AG09309 (cell line): ENCODE results near the gene HSPA4L.

Experiments used
- DNase-seq: peaks from one replicate; pipeline ENCODE4 v3.0.0-alpha.2; 2010; ENCODE audit warnings: low read depth
- H3K4me3 ChIP-seq: 2 replicates; pipeline ENCODE4 v1.5.1; 2011; ENCODE audit warnings: mild to moderate bottlenecking, low read depth, low read length, moderate library complexity; ENCODE audit not compliant: control insufficient read depth
- CTCF ChIP-seq: IDR thresholded peaks from 2 replicates; pipeline ENCODE4 v1.5.1; 2011; ENCODE audit warnings: mild to moderate bottlenecking, low read depth, low read length, inconsistent platforms; ENCODE audit not compliant: insufficient read depth, control insufficient read depth; ENCODE audit errors: missing control alignments

The HSPA4L gene

DNA sequence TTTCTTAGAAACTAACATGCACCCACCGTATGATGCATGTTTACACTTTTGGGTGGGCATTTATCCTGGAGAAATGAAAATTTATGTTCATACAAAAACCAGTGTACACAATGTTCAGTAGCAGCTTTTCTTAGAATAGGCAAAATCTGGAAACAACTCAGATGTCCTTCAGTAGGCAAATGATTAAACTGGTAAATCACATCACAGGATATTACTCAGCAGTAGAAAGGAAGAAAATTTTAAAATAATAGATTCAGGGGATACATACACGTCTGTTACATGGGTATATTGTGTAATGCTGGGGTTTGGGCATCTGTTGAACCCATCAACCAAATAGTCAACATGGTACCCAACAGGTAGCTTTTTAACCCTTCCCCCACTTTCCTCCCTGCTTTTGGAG lies 25.2 kb upstream of the HSPA4L start:
- no peak overlapping the region for H3K4me3 ChIP-seq
- no peak for DNase-seq
- TF ChIP-seq CTCF, result no peak

DNA sequence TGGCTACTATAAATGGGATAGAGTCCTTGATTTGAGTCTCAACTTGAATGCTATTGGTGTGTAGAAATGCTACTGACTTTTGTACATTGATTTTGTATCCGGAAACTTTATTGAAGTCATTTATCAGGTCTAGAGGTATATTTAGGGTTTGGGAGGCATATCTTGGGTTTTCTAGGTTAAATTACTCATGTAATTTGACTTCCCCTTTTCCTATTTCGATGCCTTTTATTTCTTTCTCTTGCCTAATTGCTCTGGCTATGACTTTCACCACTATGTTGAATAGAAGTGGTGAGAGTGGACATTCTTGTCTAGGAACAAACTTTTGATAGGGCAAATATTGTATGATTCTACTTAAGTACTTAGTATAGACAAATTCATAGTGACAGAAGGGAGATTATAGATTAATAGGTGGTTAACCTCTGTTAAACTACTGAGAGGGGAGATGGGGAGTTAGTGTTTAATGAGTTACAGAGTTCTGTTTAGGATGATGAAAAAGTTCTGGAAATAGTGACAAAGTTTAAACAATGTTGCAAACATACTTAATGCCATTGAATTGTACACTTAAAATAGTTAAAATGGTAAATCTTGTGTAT lies 22.8 kb upstream of the HSPA4L start:
- DNase-seq, result no peak
- no peak overlapping the region for H3K4me3 ChIP-seq

GRCh38 chr4:127759893-127760292 lies 22.2 kb upstream of the HSPA4L start:
- H3K4me3 ChIP-seq, result no peak overlapping the region
- DNase-seq, result no peak
- TF ChIP-seq CTCF, result no peak

More for the DNA sequence above, 22.8 kb upstream of the HSPA4L start:
- no peak for TF ChIP-seq CTCF

GRCh38 chr4:127771535-127772275 lies 10.4 kb upstream of the HSPA4L start:
- DNase-seq, result no peak
- TF ChIP-seq CTCF, result no peak
- no peak overlapping the region for H3K4me3 ChIP-seq

DNA sequence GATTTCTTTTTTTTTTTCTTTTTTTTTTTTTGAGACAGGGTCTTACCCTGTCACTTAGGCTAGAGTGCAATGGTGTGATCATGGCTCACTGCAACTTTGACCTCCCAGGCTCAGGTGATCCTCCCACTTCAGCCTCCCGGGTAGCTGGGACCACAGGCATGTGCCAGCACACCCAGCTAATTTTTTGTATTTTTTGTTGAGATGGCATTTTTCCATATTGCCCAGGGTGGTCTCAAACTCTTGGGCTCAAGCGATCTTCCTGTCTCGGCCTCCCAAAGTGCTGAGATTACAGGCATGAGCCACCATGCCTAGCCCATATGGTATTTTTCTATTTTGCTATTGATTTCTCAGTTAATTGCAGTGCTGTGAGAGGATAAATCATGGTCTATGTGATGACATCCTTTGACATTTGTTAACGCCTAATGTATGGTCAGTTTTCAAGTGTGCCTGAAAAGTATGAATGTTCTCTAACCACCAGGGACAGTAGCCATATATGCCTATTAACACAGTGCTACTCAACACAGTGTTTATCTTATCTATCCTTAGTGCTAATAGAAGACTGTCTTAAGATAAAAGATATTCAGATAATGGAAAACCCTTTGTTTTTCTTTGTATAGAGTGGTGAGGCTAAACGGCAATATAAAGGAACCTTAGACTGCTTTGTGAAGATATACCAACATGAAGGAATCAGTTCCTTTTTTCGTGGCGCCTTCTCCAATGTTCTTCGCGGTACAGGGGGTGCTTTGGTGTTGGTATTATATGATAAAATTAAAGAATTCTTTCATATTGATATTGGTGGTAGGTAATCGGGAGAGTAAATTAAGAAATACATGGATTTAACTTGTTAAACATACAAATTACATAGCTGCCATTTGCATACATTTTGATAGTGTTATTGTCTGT lies 9.1 kb upstream of the HSPA4L start:
- no peak for TF ChIP-seq CTCF
- H3K4me3 ChIP-seq, result no peak overlapping the region
- DNase-seq, result no peak

GRCh38 chr4:127775843-127776242 lies 6.3 kb upstream of the HSPA4L start:
- H3K4me3 ChIP-seq, result no peak overlapping the region
- no peak for TF ChIP-seq CTCF
- no peak for DNase-seq
